Right atrium auricular region (tissue), 2 donors: ENCODE data around the gene COPS7A. TPM values are rescaled to one million over a fixed set of nuclear protein-coding genes. Genes with fewer than 3 reads are reported as not detected.

Experiments used
- DNase-seq: peaks from one replicate; pipeline ENCODE4 v3.0.0-alpha.2; 2019; ENCODE audit warnings: low spot score
- H3K27ac ChIP-seq, 2 donors: fragments of 200-600 bp; sonication (generic); 1 replicate in 1 of 2; 2 replicates in 1 of 2; pipeline ENCODE4 v1.5.1; 2016 to 2019
- H3K27me3 ChIP-seq, 2 donors: fragments of 200-600 bp; sonication (generic); one replicate each; pipeline versions ENCODE4 v1.5.1 to v1.6.0; 2017 to 2019
- H3K36me3 ChIP-seq: fragments of 200-600 bp; sonication (generic); one replicate; pipeline ENCODE4 v1.5.1; 2016
- H3K4me1 ChIP-seq, 2 donors: fragments of 200-600 bp; sonication (generic); one replicate each; pipeline versions ENCODE4 v1.5.1 to v1.6.0; 2017 to 2019
- H3K4me3 ChIP-seq, 2 donors: fragments of 200-600 bp; sonication (generic); 1 replicate in 1 of 2; 2 replicates in 1 of 2; pipeline ENCODE4 v1.5.1; 2017 to 2019; ENCODE audit warnings: mild to moderate bottlenecking in 1 of 2, moderate library complexity in 1 of 2
- H3K9me3 ChIP-seq, 2 donors: fragments of 200-600 bp; sonication (generic); one replicate each; pipeline ENCODE4 v1.5.1; 2019
- CTCF ChIP-seq, 2 donors: fragments of 200-600 bp; sonication (generic); IDR thresholded peaks; one replicate each; pipeline ENCODE4 v1.5.1; 2019; ENCODE audit warnings: antibody characterized with exemption in 2 of 2
- total RNA-seq, 2 donors: library from RNA; depleted of rRNA; stranded (reverse); fragments of >200 nt; gene quantifications; one replicate each; pipeline ENCODE4 v1.1.0, GENCODE V29; 2016

COPS7A gene
- 10 to 100 TPM; 72.7 to 73.6 TPM for total RNA-seq

GRCh38 chr12:6723607-6724408 lies at the start of gene COPS7A:
Gene COPS7A (plus strand): TSS chr12:6724046. CDS start chr12:6724657, 611 bp downstream.
- peaks cover 0 to 15% of the 10 kb centered on the region in 2 donors for H3K4me1 ChIP-seq
- peak; percentile 98 for DNase-seq
- H3K9me3 ChIP-seq = no peaks in the 10 kb centered on the region
- peaks cover 14% of the 10 kb centered on the region for H3K36me3 ChIP-seq
- TF ChIP-seq CTCF (IDR thresholded peaks at IDR 0.05) = no peak
- H3K4me3 ChIP-seq = peak within 1 kb of the TSS; percentile 61 to 74
- H3K27me3 ChIP-seq = no peaks in the 10 kb centered on the region
- peak within 1 kb of the TSS; percentile 82 to 88 for H3K27ac ChIP-seq

- H3K9me3 ChIP-seq = no peaks in the 10 kb centered on the region
- no peak overlapping the region for H3K4me3 ChIP-seq
- no peaks in the 10 kb centered on the region for H3K27me3 ChIP-seq
- H3K4me1 ChIP-seq = no peaks in the 10 kb centered on the region
- no peak overlapping the region for H3K27ac ChIP-seq
- TF ChIP-seq CTCF (IDR thresholded peaks at IDR 0.05) = no peak
- no peak for DNase-seq
- H3K36me3 ChIP-seq = peaks cover 73% of the 10 kb centered on the region
Observed at GRCh38 chr12:6676962-6677361, 46.9 kb upstream of the COPS7A start.

GRCh38 chr12:6684609-6685008 lies 39.2 kb upstream of the COPS7A start:
- no peaks in the 10 kb centered on the region for H3K9me3 ChIP-seq
- no peak overlapping the region for H3K4me3 ChIP-seq
- no peak overlapping the region for H3K27ac ChIP-seq
- peaks cover 10% of the 10 kb centered on the region for H3K36me3 ChIP-seq
- no peak for DNase-seq
- H3K27me3 ChIP-seq = no peaks in the 10 kb centered on the region
- TF ChIP-seq CTCF (IDR thresholded peaks at IDR 0.05) = peak in 1 of 2 donors; percentile 54
- H3K4me1 ChIP-seq = peaks cover 0 to 28% of the 10 kb centered on the region in 2 donors

GRCh38 chr12:6685814-6686213 lies 38.0 kb upstream of the COPS7A start:
- no peak overlapping the region for H3K4me3 ChIP-seq
- DNase-seq = no peak
- peaks cover 4% of the 10 kb centered on the region for H3K36me3 ChIP-seq
- no peaks in the 10 kb centered on the region for H3K27me3 ChIP-seq
- no peak for TF ChIP-seq CTCF (IDR thresholded peaks at IDR 0.05)
- no peak overlapping the region for H3K27ac ChIP-seq
- peaks cover 0 to 38% of the 10 kb centered on the region in 2 donors for H3K4me1 ChIP-seq
- H3K9me3 ChIP-seq = no peaks in the 10 kb centered on the region

- no peak for DNase-seq
- peaks cover 0 to 40% of the 10 kb centered on the region in 2 donors for H3K4me1 ChIP-seq
- H3K27ac ChIP-seq = peak overlapping the region; percentile 95 to 97
- H3K9me3 ChIP-seq = no peaks in the 10 kb centered on the region
- H3K4me3 ChIP-seq = peak overlapping the region; percentile 80 to 91
- TF ChIP-seq CTCF (IDR thresholded peaks at IDR 0.05) = no peak
- H3K27me3 ChIP-seq = no peaks in the 10 kb centered on the region
- no peaks in the 10 kb centered on the region for H3K36me3 ChIP-seq
Observed at GRCh38 chr12:6688543-6688998, 35.3 kb upstream of the COPS7A start.
